Measurements from ENCODE around the gene COMTD1.

Gene COMTD1

GRCh38 chr10:75239096-75239790 lies 3.5 kb upstream of the COMTD1 start:
- TF ChIP-seq CTCF (IDR thresholded peaks at IDR 0.05; ENCODE audit: control insufficient read depth, insufficient read depth, low read depth, low read length, missing control alignments), result no peak
- no peak overlapping the region for H3K4me3 ChIP-seq (ENCODE audit: control insufficient read depth, low read depth, low read length)
- no peak for DNase-seq (ENCODE audit: low read depth)

GRCh38 chr10:75238182-75239095 lies 2.7 kb upstream of the COMTD1 start:
- no peak overlapping the region for H3K4me3 ChIP-seq (ENCODE audit: control insufficient read depth, low read depth, low read length)
- DNase-seq (ENCODE audit: low read depth), result no peak
- TF ChIP-seq CTCF (IDR thresholded peaks at IDR 0.05; ENCODE audit: control insufficient read depth, insufficient read depth, low read depth, low read length, missing control alignments), result no peak

- no peak overlapping the region for H3K4me3 ChIP-seq (ENCODE audit: control insufficient read depth, low read depth, low read length)
- no peak for DNase-seq (ENCODE audit: low read depth)
- TF ChIP-seq CTCF (IDR thresholded peaks at IDR 0.05; ENCODE audit: control insufficient read depth, insufficient read depth, low read depth, low read length, missing control alignments), result no peak
These were observed 545 bp upstream of the COMTD1 start for GRCh38 chr10:75236178-75236825.

- no peak for DNase-seq (ENCODE audit: low read depth)
- TF ChIP-seq CTCF (IDR thresholded peaks at IDR 0.05; ENCODE audit: control insufficient read depth, insufficient read depth, low read depth, low read length, missing control alignments), result no peak
- H3K4me3 ChIP-seq (ENCODE audit: control insufficient read depth, low read depth, low read length), result peak overlapping the region; percentile 61
These were observed 928 bp downstream of the COMTD1 start for GRCh38 chr10:75234683-75235374.

- DNase-seq (ENCODE audit: low read depth), result no peak
- H3K4me3 ChIP-seq (ENCODE audit: control insufficient read depth, low read depth, low read length), result peak overlapping the region; percentile 61
- no peak for TF ChIP-seq CTCF (IDR thresholded peaks at IDR 0.05; ENCODE audit: control insufficient read depth, insufficient read depth, low read depth, low read length, missing control alignments)
These were observed 1.6 kb downstream of the COMTD1 start for GRCh38 chr10:75234017-75234682.
